GM18498 (cell line): Measurements from ENCODE around the gene TLR6.
"Not testable (repeated sequence)": the region's sequence is repeated elsewhere in the genome, so short reads cannot be mapped to it uniquely, and the experiment has no call there.

Source experiments
- ATAC-seq: cut with Tn5 transposase; IDR thresholded peaks from one replicate; pipeline ENCODE4 v1.9.1; 2021; ENCODE audit warnings: mild to moderate bottlenecking, moderate library complexity; ENCODE audit not compliant: unreplicated experiment

The TLR6 gene

DNA sequence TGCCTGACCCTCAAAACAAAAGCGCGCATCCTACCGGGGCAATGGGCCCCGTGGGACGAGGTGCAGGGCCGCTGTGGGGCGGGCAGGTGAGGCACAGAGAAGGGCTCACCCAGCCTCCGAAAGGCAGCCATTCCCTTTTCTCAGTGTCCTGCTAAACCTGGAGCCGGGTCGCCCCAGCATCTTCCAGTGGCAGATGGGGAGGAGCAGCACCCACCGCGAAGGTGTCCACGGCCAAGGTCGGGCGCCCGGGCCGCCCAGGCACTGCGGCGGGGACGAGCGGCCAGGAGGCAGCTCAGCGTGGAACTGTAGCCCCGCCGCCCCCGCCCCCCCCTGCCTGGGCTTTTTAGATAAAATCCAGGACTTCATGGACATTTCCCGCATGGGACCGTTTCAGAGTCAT lies 32.9 kb downstream of the TLR6 start:
- no peak for ATAC-seq

DNA sequence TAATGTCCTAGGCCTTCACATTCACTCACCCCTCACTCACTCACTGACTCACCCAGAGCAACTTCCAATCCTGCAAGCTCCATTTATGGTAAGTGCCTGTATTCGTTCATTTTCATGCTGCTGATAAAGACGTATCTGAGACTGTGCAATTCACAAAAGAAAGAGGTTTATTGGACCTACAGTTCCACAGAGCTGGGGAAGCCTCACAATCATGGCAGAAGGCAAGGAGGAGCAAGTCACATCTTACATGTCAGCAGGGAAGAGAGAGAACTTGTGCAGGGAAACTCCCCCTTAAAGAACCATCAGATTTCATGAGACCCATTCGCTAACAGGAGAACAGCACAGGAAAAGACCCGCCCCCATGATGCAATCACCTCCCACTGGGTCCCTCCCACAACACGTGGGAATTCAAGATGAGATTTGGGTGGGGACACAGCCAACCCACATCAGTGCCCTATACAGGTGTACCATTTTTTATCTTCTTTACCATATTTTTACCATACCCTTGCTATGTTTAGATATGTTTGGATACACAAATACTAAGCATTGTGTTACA lies 33.8 kb downstream of the TLR6 start:
- no peak for ATAC-seq

DNA sequence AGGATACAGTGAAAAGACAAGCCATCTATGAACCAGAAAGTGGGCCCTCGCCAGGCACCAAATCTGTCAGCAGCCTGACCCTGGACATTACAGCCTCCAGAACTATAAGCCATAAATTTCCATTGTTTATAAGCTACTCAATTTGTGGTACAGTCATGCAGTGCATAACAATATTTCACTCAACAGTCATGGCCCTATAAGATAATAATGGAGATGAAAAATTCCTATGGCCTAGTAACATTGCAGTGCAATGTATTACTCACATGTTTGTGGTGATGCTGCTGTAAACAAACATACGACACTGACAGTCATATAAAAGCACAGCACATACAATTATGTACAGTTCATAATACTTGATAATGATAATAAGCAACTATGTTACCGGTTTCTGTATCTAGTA lies 34.9 kb downstream of the TLR6 start:
- no peak for ATAC-seq

DNA sequence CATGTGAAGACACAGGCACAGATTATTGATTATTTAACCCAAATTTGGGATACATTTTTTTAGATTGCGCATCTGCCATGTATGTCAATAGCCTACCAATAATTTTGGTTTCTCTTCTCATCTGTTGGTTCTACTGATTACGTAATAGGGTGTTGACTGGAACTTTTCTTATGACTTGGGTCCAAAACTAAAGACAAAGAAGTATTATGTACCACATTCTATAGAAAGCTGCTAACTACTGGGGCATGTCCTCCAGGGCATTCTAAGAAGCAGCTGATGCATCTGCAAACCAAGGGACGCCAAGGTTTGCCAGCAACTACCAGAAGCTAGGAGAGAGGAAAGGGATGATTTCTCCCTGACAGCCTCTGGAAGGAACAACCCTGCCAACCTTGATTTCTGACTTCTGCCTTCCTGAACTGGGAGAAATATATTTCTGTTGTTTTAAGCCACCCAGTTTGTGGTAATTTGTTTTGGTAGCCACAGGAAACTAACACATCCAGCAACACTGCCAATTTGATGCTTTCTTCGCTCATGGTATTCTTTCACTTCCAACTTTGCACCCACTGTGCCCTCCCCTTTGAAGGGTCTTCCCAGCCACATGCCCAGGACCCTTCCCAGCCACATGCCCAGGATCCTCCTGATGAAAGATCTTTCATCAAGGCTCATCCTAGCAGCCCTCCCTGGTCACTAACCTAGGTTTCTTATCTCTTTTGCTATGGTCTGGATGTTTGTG lies 36.1 kb downstream of the TLR6 start:
- ATAC-seq = peak; percentile 50

DNA sequence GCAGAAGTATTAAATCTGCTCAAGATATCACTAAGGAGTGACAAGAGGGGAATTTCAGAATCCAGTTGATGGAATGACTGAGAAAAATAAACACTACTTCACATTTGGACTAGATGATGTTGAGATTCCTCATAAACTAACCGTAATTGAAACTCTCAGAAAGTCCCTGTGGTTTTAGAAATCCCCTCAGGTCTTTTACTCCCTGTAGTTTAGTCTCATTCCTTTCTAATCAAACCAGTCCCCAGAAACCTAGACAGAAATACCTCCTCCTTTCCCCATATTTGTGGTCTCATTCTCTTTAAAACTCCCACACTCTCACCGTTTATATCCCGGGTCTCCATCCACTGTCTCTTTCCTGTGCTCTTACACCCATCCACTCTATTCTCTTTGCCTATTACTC lies 37.0 kb downstream of the TLR6 start:
- no peak for ATAC-seq

DNA sequence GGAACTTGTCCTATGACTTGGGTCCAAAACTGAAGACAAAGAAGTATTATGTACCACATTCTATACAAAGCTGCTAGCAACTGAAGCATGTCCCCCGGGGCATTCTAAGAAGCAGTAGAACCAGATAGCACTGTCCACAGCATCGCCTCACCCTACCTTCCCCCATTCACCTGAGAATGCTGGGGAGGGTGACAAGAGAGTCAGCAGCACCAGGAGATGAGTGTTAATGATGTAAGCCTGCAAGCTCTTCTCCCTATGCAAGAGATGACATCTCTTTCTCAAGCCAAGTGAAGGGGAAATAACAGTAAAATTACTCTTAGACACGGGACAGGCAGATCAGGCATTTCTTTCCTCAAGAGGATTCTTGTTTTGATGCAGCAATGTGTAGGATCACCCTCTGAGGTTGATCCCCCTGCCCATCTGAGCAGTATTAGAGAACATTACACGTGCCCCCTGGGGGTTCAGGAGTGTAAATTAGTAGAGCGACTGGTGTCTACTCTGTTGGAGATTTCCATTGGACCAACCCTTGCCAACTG lies 38.1 kb downstream of the TLR6 start:
- ATAC-seq = peak; percentile 49

DNA sequence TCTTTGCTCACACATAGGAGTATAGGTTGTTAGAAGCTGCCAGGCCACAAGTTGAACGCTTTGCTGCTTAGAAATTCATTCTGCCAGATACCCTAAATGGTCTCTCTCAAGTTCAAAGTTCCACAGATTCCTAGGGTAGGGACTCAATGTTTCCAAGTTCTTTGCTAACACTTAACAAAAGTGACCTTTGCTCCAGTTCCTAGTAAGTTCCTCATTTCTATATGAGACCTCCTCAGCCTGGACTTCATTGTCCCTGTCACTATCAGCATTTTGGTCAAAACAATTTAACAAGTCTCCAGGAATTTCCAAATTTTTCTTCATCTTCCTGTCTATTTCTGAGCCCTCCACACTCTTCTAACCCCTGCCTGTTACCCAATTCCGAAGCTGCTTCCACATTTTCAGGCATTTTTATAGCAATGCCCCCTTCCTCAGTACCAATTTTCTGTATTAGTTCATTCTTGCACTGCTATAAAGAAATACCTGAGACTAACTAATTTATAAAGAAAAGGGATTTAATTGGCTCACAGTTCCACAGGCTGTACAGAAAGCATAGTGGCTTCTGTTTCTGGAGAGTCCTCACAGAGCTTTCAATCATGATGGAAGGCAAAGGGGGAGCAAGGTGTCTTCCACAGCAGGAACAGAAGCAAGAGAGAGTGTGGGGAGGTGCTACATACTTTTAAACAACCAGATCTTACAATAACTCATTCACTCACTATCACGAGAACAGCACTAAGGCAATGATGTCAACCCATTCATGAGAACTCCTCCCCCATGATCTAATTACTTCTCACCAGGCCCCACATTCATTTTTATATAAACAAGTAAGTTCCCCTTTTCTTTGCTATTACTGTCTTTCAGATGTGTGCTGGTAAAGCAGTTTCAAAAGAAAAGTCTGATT lies 40.5 kb downstream of the TLR6 start:
- ATAC-seq = no peak

DNA sequence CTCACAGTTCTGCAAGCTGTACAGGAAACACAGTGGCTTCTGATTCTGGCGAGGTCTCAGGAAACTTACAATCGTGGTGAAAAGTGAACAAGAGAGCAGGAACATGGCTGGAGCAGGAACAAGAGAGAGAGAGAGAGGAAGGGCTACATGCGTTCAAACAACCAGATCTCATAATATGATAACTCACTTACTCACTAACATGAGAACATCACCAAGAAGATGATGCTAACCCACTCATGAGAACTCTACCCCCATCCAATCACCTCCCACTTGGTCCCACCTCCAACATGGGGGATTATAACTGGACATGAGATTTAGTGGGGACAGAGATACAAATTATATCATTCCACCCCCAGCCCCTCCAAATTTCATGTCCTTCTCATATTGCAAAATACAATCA lies 42.2 kb downstream of the TLR6 start:
- ATAC-seq = no peak

DNA sequence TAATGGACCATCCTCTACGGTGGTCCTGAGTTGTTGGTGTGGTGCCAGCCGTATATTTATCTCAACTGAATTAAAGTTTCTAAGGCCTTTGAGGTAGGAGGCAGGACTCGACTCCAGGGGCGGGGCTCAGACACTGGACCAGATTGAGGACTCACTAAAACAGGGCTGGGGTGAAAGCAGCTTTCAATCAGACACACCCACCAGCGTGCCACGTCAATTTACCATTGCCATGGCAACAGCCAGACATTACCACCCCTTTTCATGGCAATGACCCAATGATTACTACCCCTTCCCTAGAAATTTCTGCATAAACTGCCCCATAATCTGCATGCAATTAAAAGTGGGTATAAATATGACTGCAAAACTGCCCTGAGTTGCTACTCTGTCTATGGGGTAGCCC lies 45.3 kb downstream of the TLR6 start:
- no peak for ATAC-seq

DNA sequence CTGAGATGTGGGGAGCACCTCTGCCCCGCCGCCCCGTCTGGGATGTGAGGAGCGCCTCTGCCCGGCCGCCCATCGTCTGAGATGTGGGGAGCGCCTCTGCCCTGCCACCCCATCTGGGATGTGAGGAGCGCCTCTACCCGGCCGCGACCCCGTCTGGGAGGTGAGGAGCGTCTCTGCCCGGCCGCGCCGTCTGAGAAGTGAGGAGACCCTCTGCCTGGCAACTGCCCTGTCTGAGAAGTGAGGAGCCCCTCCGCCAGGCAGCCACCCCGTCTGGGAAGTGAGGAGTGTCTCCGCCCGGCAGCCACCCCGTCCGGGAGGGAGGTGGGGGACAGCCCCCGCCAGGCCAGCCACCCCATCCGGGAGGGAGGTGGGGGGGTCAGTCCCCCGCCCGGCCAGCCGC lies 49.2 kb downstream of the TLR6 start:
- ATAC-seq = not testable (repeated sequence)

DNA sequence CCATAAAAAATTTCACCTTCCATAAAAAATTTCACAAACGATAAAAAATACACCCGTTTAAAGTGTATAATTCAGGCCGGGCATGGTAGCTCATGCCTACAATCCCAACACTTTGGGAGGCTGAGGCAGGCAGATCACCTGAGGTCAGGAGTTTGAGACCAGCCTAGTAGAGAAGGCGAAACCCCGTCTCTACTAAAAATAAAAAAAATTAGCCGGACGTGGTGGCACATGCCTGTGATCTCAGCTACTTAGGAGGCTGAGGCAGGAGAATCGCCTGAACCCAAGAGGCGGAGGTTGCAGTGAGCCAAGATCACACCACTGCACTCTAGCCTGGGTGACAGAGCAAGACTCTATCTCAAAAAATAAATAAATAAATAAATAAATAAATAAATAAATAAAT lies 50.4 kb downstream of the TLR6 start:
- not testable (repeated sequence) for ATAC-seq

DNA sequence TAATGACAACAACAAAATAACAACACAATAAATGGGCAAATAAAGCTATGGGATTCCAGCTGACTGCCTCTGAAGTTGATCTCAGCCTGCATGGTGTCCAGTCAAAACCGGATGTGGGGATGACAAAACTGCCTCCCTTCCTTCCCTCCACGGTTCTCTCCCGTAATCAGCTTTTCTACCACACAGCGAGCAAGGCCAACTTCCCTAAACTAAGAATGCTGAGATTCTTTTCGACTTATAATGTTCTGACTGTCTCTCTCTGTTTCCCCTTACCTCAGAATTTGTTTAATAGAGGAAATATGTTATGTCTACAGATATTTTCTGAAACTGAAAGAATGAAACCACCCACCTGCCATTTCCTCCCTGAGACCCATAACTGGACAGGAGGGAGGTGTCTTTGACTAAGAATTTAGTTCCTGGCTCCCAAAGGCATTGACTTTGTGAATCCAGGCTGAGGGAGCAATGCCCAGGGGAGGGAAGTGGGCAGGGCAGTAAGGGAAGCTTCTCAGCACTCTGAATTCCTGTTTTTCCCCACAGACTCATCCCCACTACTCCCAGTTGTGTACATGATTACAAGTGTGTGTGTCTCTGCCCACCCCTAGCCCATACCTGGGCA lies 51.0 kb downstream of the TLR6 start:
- ATAC-seq = peak; percentile 87

DNA sequence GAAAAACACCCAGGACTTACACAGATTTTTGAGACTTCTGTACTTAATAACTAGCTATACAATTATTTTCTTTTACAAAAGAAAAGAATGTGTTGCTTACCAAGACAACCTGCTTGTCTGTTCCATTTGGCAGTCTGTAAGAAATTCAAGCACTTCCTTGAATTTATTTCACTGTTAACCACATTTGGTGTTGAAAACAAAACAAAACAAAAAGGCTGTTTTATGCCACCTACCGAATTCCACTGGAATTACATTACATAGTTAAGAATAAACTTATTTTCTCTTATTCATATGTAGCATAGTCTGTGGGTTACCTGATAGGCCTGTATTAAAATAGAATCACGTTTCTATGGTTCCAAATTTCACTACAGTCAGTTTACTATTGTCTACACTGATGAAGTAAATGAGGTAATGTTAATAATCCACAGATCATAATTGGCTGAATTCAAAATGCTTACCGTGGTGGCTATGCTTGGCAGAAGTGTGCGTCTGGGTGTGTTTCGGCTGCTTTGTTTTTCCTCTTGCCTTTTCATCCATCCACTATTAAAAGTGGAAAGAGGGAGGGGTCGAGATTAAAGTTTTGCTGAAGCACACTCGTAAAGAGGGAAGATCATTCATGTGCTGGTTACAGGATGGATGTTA lies 51.8 kb downstream of the TLR6 start, which contains the start of gene TLR1:
Gene TLR1 (minus strand): TSS at position 138 of the 642 bp plus-strand sequence. CDS start 5,960 bp downstream, outside the sequence.
- no peak for ATAC-seq

DNA sequence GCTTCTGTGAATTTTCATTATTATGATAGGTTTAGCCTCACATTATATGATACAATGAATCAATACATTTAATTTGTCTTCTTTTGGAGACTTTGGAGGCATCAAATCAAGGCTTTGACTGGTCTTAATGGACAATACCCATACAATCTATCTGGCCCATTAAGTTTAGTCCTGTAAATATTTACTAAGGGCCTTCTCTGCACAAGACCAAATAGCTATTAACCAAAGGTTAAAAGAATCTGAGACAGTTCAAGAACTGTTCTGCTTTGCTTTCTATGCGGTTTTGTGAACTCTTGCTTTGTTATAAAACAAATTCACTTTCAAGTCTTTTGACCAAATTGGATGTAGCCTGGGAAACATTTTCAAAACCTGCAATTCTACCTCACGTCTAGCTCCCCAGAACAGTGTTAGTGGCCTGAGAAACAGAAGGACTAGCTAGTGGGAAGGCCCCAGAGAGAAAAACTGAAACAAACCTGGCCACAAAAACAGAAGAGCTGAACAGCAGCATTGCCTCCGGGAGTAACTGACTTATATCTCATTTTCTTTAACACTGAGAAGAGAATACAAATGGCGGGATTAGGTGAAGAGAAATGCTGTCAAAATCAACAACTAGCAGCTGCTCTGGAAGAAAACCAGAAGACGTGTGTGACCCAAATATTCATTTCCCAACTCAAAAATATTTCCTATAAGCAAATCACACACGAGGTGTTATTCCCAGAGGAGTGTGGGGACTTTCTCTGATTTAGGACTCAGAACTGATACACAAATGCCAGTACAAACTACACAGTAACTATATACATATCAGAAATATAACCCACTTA lies 52.6 kb downstream of the TLR6 start:
- peak; percentile 57 for ATAC-seq

DNA sequence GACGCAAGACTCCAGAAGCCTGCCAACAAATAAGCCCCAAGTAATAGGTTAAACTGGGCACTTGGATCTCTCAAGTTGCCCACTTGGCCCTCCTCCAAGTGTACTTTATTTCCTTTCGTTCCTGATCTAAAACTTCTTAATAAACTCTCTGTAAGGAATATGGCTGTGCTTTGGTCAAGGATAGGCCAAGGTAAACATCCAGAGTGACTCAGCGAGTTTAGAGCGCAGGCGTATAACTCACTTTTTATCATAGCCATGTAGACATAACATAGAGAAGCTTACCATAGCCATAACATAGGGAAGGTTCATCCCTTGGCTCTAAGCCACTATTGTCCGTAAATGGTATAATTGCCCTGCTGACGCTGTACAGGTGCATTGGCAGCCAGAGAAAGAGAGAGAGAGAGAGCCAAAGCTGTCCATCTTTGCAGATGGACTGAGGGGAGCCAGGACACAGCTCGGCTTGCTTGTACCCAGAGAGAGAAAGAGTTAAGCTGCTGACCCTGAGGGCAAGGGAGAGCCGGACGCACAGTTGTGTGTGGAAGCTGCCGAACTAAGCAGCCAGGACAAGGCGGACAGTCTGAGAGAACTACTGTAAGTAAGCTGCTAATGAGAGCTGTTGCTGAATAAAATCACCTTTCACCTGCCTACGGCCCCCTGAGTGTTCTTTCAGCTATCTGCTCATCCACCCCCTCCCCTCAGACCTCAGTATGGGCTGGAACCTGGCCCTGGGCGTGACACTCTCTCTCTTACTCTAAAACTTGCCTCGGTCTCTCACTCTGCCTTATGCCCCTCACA lies 53.9 kb downstream of the TLR6 start:
- no peak for ATAC-seq

DNA sequence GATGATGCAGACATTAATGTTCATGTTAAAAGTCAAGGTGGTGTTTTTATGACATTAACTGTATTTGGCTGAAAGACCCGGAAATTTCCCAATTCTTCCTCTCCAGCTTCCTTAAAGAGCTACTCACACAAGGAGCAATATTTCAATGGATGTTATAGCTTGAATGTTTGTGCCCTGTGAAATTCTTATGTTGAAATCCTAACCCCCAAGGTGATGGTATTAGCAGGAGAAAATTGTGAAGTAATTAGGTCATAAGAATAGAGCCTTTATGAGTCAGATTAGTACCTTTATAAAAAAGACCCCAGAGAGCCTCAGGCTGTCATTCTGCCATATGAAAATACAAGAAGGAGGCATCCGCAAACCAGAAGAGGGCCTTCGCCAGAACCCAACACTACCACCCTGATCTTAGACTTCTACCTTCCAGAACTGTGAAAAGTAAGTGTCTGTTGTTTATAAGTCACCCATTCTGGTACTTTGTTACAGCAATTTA lies 55.6 kb downstream of the TLR6 start:
- ATAC-seq = no peak

DNA sequence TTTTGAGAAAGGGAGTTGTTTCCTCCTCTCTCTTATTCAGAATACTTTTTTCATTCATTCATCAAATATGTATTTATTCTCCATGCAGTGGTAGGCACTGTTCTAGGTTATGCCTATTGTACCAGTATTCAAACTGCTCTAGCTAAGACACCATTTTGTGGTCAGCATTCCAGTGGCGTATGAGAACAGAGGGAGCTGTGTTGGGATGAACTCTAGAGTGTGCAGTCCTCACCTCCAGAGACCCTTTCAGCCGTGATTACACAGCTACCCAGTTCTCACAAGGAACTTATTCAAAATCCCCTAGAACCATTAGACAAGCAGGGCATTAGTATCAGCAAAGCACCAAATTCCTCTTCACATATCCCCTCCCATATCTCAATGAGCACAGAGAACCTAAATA lies 56.3 kb downstream of the TLR6 start:
- no peak for ATAC-seq

DNA sequence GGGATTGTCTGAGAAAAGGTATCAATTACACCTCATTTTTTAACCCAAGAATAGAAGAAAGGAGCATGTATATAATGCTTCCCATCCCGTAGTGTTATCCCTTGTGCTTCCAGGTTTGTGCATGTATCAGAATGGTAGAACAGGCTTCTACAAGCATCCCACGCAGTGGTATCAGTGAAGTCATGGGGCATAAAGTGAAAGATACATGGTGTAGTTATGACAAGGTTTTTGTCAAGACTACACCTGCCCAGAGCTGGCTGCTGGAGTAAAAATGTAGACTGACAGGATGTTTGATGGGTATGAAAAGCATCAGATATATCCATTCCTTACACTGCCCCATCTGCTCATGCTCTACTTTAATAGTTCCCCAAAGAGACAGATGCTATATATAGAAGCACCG lies 61.5 kb downstream of the TLR6 start:
- no peak for ATAC-seq

DNA sequence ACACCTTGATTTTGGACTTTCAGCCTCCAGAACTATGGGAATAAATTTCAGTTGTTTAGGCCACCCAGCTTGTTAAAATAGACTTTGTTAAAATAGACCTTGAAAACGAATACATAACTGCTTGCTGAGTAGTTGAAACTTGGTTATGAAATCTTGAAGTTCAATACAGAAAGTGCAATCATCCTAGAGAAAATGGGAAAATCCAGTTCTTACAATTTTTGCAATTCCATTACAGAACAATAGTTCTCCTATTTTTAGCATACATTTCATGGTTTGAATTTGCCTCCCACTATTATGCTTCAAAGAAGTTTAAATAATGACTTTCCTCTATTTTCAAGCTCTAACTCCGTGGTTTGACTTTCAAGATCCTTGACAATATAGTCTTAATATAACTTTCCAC lies 62.6 kb downstream of the TLR6 start:
- no peak for ATAC-seq
